HG03571 (cell line): ENCODE results near the gene TCF4.

Experiments used
- ATAC-seq: cut with Tn5 transposase; IDR thresholded peaks from one replicate; pipeline ENCODE4 v1.9.1; 2021; ENCODE audit not compliant: unreplicated experiment

TCF4 gene

GRCh38 chr18:55585920-55586561, 2.0 kb downstream of the TCF4 start:
- ATAC-seq: no peak

GRCh38 chr18:55585065-55585919, 2.7 kb downstream of the TCF4 start:
- no peak for ATAC-seq

GRCh38 chr18:55584201-55584600, 3.8 kb downstream of the TCF4 start:
- ATAC-seq: no peak

- ATAC-seq: no peak
Observed at GRCh38 chr18:55582325-55582724, 5.7 kb downstream of the TCF4 start.

- ATAC-seq: no peak
Observed at GRCh38 chr18:55579501-55580270, 8.3 kb downstream of the TCF4 start.

GRCh38 chr18:55577812-55578539, 10.0 kb downstream of the TCF4 start:
- ATAC-seq: no peak

- no peak for ATAC-seq
Observed at GRCh38 chr18:55576001-55576400, 12.0 kb downstream of the TCF4 start.

GRCh38 chr18:55575066-55575465, 12.9 kb downstream of the TCF4 start:
- no peak for ATAC-seq

GRCh38 chr18:55573386-55573785, 14.6 kb downstream of the TCF4 start:
- ATAC-seq: no peak

GRCh38 chr18:55570966-55571365, 17.0 kb downstream of the TCF4 start:
- no peak for ATAC-seq

- ATAC-seq: no peak
Observed at GRCh38 chr18:55566456-55566935, 21.5 kb downstream of the TCF4 start.

GRCh38 chr18:55559739-55560138, 28.3 kb downstream of the TCF4 start:
- no peak for ATAC-seq

GRCh38 chr18:55557211-55557610, 30.8 kb downstream of the TCF4 start:
- ATAC-seq: no peak

GRCh38 chr18:55555395-55556027, 32.5 kb downstream of the TCF4 start:
- no peak for ATAC-seq

GRCh38 chr18:55552526-55553189, 35.3 kb downstream of the TCF4 start:
- no peak for ATAC-seq

GRCh38 chr18:55551227-55551626, 36.8 kb downstream of the TCF4 start:
- ATAC-seq: no peak

- ATAC-seq: no peak
Observed at GRCh38 chr18:55550471-55550870, 37.5 kb downstream of the TCF4 start.

GRCh38 chr18:55549474-55550104, 38.4 kb downstream of the TCF4 start:
- ATAC-seq: no peak

- ATAC-seq: no peak
Observed at GRCh38 chr18:55547705-55548056, 40.3 kb downstream of the TCF4 start.
